CD8-positive, alpha-beta memory T cell (primary cell): ENCODE data around the gene RMP24.

ENCODE experiments used
- CTCF ChIA-PET: fragments of 350-600 bp; sonication (Branson Sonifier 250); formaldehyde crosslinking; loops from one replicate; lab custom pipeline; 2021; ENCODE audit warnings: antibody characterized with exemption; lab: Charles Lee
- POLR2A ChIA-PET: fragments of 350-600 bp; sonication (Branson Sonifier 250); formaldehyde crosslinking; loops from one replicate; lab custom pipeline; 2021; ENCODE audit warnings: antibody characterized with exemption; lab: Charles Lee
- DNase-seq, 5 donors: peaks; one replicate each; pipeline versions ENCODE4 v3.0.0 to v3.0.0-alpha.2; 2020 to 2022; ENCODE audit warnings: mixed read lengths in 1 of 5
- H3K27ac ChIP-seq: one replicate; pipeline ENCODE4 v1.7.0; 2013; ENCODE audit warnings: low read depth, mild to moderate bottlenecking, low read length, moderate library complexity
- H3K27me3 ChIP-seq: 2 replicates; pipeline ENCODE4 v1.7.0; 2013; ENCODE audit warnings: low read length, mild to moderate bottlenecking; ENCODE audit not compliant: insufficient read depth, poor library complexity, severe bottlenecking
- H3K36me3 ChIP-seq: 2 replicates; pipeline ENCODE4 v1.7.0; 2013; ENCODE audit warnings: mild to moderate bottlenecking, low read length, moderate library complexity; ENCODE audit not compliant: insufficient read depth
- H3K4me1 ChIP-seq: 2 replicates; pipeline ENCODE4 v1.7.0; 2013; ENCODE audit warnings: mild to moderate bottlenecking, low read length, moderate library complexity; ENCODE audit not compliant: insufficient read depth
- H3K4me3 ChIP-seq: 2 replicates; pipeline ENCODE4 v1.7.0; 2013; ENCODE audit warnings: mild to moderate bottlenecking, low read length
- H3K9me3 ChIP-seq: 2 replicates; pipeline ENCODE4 v1.7.0; 2013; ENCODE audit warnings: mild to moderate bottlenecking, low read length
- H3K27ac Mint-ChIP-seq, 8 donors: one replicate each; pipeline ENCODE4 v1.8.0; 2020 to 2021; ENCODE audit warnings: mixed read lengths in 8 of 8, mild to moderate bottlenecking in 6 of 8, inconsistent platforms in 3 of 8, moderate library complexity in 3 of 8
- H3K27me3 Mint-ChIP-seq, 2 donors: one replicate each; pipeline ENCODE4 v1.8.0; 2020 to 2021; ENCODE audit warnings: mixed read lengths in 2 of 2, mild to moderate bottlenecking in 1 of 2, moderate library complexity in 1 of 2
- H3K36me3 Mint-ChIP-seq, 3 donors: one replicate each; pipeline ENCODE4 v1.8.0; 2020 to 2021; ENCODE audit warnings: mixed read lengths in 3 of 3, inconsistent platforms in 1 of 3, mild to moderate bottlenecking in 1 of 3
- H3K4me1 Mint-ChIP-seq, 3 donors: one replicate each; pipeline ENCODE4 v1.8.0; 2020 to 2021; ENCODE audit warnings: mixed read lengths in 3 of 3, inconsistent platforms in 1 of 3, mild to moderate bottlenecking in 1 of 3
- H3K4me3 Mint-ChIP-seq, 7 donors: one replicate each; pipeline ENCODE4 v1.8.0; 2020 to 2021; ENCODE audit warnings: mixed read lengths in 7 of 7, mild to moderate bottlenecking in 6 of 7, moderate library complexity in 4 of 7, inconsistent platforms in 2 of 7
- H3K9me3 Mint-ChIP-seq, 5 donors: one replicate each; pipeline ENCODE4 v1.8.0; 2020 to 2022; ENCODE audit warnings: mixed read lengths in 5 of 5, mild to moderate bottlenecking in 3 of 5, moderate library complexity in 2 of 5, inconsistent platforms in 1 of 5

The RMP24 gene

GRCh38 chr18:35969676-35970075 is 2.8 kb upstream of the RMP24 start:
- Mint-ChIP-seq H3K9me3 (no peaks in the 10 kb centered on the region), H3K4me3 (peak overlapping the region in 5 of 7 donors; percentile 7 to 90 (median 56)), H3K4me1 (peaks cover 41 to 50% (median 49%) of the 10 kb centered on the region in 3 donors), H3K27ac (peak overlapping the region in 7 of 8 donors; percentile 21 to 99 (median 84)), H3K36me3 (peaks cover 5 to 26% (median 7%) of the 10 kb centered on the region in 3 donors), H3K27me3 (peaks cover 0 to 1% of the 10 kb centered on the region in 2 donors)
- Histone ChIP-seq H3K27ac (no peak overlapping the region), H3K9me3 (no peaks in the 10 kb centered on the region), H3K36me3 (no peaks in the 10 kb centered on the region), H3K4me1 (peaks cover 44% of the 10 kb centered on the region), H3K4me3 (peak overlapping the region; percentile 43), H3K27me3 (no peaks in the 10 kb centered on the region)
- CTCF ChIA-PET = no interaction called here
- POLR2A ChIA-PET = no interaction called here
- DNase-seq = no peak

GRCh38 chr18:35971661-35972196 is 750 bp upstream of the RMP24 start:
- H3K36me3 Mint-ChIP-seq = peaks cover 9 to 44% (median 9%) of the 10 kb centered on the region in 3 donors
- H3K9me3 Mint-ChIP-seq = no peaks in the 10 kb centered on the region
- Histone ChIP-seq H3K27ac (peak overlapping the region; percentile 82), H3K9me3 (no peaks in the 10 kb centered on the region), H3K4me1 (peaks cover 44% of the 10 kb centered on the region), H3K36me3 (peaks cover 13% of the 10 kb centered on the region), H3K4me3 (peak overlapping the region; percentile 78), H3K27me3 (no peaks in the 10 kb centered on the region)
- POLR2A ChIA-PET = interaction anchor here (0.6 to 2.0 kb wide), 10 partner anchors 90 to 857 kb away, joined by 3 to 13 read pairs (median 4); partner anchors contain the start of genes ELP2, INO80C, KIAA1328 and SLC39A6
- H3K4me3 Mint-ChIP-seq = peak overlapping the region; percentile 93 to 98 (median 96)
- peaks cover 0 to 1% of the 10 kb centered on the region in 2 donors for H3K27me3 Mint-ChIP-seq
- H3K27ac Mint-ChIP-seq = peak overlapping the region; percentile 92 to 99 (median 98)
- CTCF ChIA-PET = interaction anchor here (1.4 kb wide), 1 partner anchor 45 kb away, joined by 6 read pairs; no protein-coding TSS in a partner anchor
- DNase-seq = no peak
- H3K4me1 Mint-ChIP-seq = peaks cover 50 to 65% (median 65%) of the 10 kb centered on the region in 3 donors

- ChIA-PET POLR2A (interaction anchor here (1.0 to 2.0 kb wide), 2 partner anchors 476 to 733 kb away, joined by 3 to 8 read pairs; partner anchors contain the start of gene INO80C), CTCF (no interaction called here)
- Histone ChIP-seq H3K27me3 (no peaks in the 10 kb centered on the region), H3K9me3 (no peaks in the 10 kb centered on the region), H3K4me1 (peaks cover 39% of the 10 kb centered on the region), H3K36me3 (peaks cover 21% of the 10 kb centered on the region), H3K27ac (no peak overlapping the region), H3K4me3 (no peak overlapping the region)
- no peaks in the 10 kb centered on the region for H3K9me3 Mint-ChIP-seq
- no peak for DNase-seq
- H3K27ac Mint-ChIP-seq = peak overlapping the region; percentile 35 to 99 (median 96)
- peak overlapping the region; percentile 93 to 98 (median 96) for H3K4me3 Mint-ChIP-seq
- H3K36me3 Mint-ChIP-seq = peaks cover 21 to 60% (median 21%) of the 10 kb centered on the region in 3 donors
- peaks cover 0 to 1% of the 10 kb centered on the region in 2 donors for H3K27me3 Mint-ChIP-seq
- peaks cover 50 to 70% (median 67%) of the 10 kb centered on the region in 3 donors for H3K4me1 Mint-ChIP-seq
Observed at GRCh38 chr18:35973650-35974049, 1.2 kb downstream of the RMP24 start.

GRCh38 chr18:35974181-35974580 is 1.7 kb downstream of the RMP24 start:
- Histone ChIP-seq H3K27ac (no peak overlapping the region), H3K36me3 (peaks cover 24% of the 10 kb centered on the region), H3K9me3 (no peaks in the 10 kb centered on the region), H3K4me3 (no peak overlapping the region), H3K27me3 (no peaks in the 10 kb centered on the region), H3K4me1 (peaks cover 37% of the 10 kb centered on the region)
- peak overlapping the region; percentile 93 to 98 (median 96) for H3K4me3 Mint-ChIP-seq
- peaks cover 23 to 66% (median 24%) of the 10 kb centered on the region in 3 donors for H3K36me3 Mint-ChIP-seq
- H3K27me3 Mint-ChIP-seq = peaks cover 0 to 1% of the 10 kb centered on the region in 2 donors
- DNase-seq = no peak
- peak overlapping the region in 7 of 8 donors; percentile 81 to 99 (median 96) for H3K27ac Mint-ChIP-seq
- CTCF ChIA-PET = no interaction called here
- POLR2A ChIA-PET = no interaction called here
- H3K4me1 Mint-ChIP-seq = peaks cover 49 to 70% (median 63%) of the 10 kb centered on the region in 3 donors
- no peaks in the 10 kb centered on the region for H3K9me3 Mint-ChIP-seq

GRCh38 chr18:35979112-35979511 is 6.6 kb downstream of the RMP24 start:
- Mint-ChIP-seq H3K4me1 (peaks cover 17 to 35% (median 29%) of the 10 kb centered on the region in 3 donors), H3K4me3 (no peak overlapping the region), H3K36me3 (peaks cover 39 to 77% (median 46%) of the 10 kb centered on the region in 3 donors), H3K9me3 (no peaks in the 10 kb centered on the region), H3K27ac (no peak overlapping the region), H3K27me3 (no peaks in the 10 kb centered on the region)
- Histone ChIP-seq H3K4me3 (no peak overlapping the region), H3K9me3 (no peaks in the 10 kb centered on the region), H3K27ac (no peak overlapping the region), H3K36me3 (peaks cover 31% of the 10 kb centered on the region), H3K4me1 (peaks cover 4% of the 10 kb centered on the region), H3K27me3 (no peaks in the 10 kb centered on the region)
- DNase-seq = no peak
- ChIA-PET POLR2A (no interaction called here), CTCF (interaction anchor here (1.5 kb wide), 1 partner anchor 150 kb away, joined by 3 read pairs; the partner anchor contains the start of gene SLC39A6)

- Histone ChIP-seq H3K4me1 (no peaks in the 10 kb centered on the region), H3K9me3 (no peaks in the 10 kb centered on the region), H3K4me3 (no peak overlapping the region), H3K36me3 (peaks cover 18% of the 10 kb centered on the region), H3K27ac (no peak overlapping the region), H3K27me3 (no peaks in the 10 kb centered on the region)
- H3K27me3 Mint-ChIP-seq = no peaks in the 10 kb centered on the region
- H3K9me3 Mint-ChIP-seq = no peaks in the 10 kb centered on the region
- DNase-seq = no peak
- CTCF ChIA-PET = no interaction called here
- H3K4me1 Mint-ChIP-seq = peaks cover 4 to 9% (median 5%) of the 10 kb centered on the region in 3 donors
- peak overlapping the region in 1 of 8 donors; percentile 18 for H3K27ac Mint-ChIP-seq
- H3K36me3 Mint-ChIP-seq = peaks cover 33 to 65% (median 38%) of the 10 kb centered on the region in 3 donors
- no peak overlapping the region for H3K4me3 Mint-ChIP-seq
- POLR2A ChIA-PET = no interaction called here
Observed at GRCh38 chr18:35982409-35983114, 10.1 kb downstream of the RMP24 start.

- Mint-ChIP-seq H3K9me3 (no peaks in the 10 kb centered on the region), H3K27me3 (no peaks in the 10 kb centered on the region), H3K4me1 (peaks cover 0 to 4% (median 0%) of the 10 kb centered on the region in 3 donors), H3K36me3 (peaks cover 29 to 61% (median 34%) of the 10 kb centered on the region in 3 donors), H3K4me3 (no peak overlapping the region), H3K27ac (peak overlapping the region in 1 of 8 donors; percentile 48)
- Histone ChIP-seq H3K4me3 (no peak overlapping the region), H3K27me3 (no peaks in the 10 kb centered on the region), H3K36me3 (peaks cover 13% of the 10 kb centered on the region), H3K4me1 (no peaks in the 10 kb centered on the region), H3K27ac (no peak overlapping the region), H3K9me3 (no peaks in the 10 kb centered on the region)
- ChIA-PET CTCF (no interaction called here), POLR2A (no interaction called here)
- no peak for DNase-seq
Observed at GRCh38 chr18:35983147-35983546, 10.7 kb downstream of the RMP24 start.

GRCh38 chr18:35983818-35984217 is 11.3 kb downstream of the RMP24 start:
- Histone ChIP-seq H3K27me3 (no peaks in the 10 kb centered on the region), H3K36me3 (peaks cover 8% of the 10 kb centered on the region), H3K27ac (no peak overlapping the region), H3K4me1 (no peaks in the 10 kb centered on the region), H3K4me3 (no peak overlapping the region), H3K9me3 (no peaks in the 10 kb centered on the region)
- Mint-ChIP-seq H3K4me3 (no peak overlapping the region), H3K36me3 (peaks cover 25 to 60% (median 27%) of the 10 kb centered on the region in 3 donors), H3K4me1 (peaks cover 0 to 4% (median 0%) of the 10 kb centered on the region in 3 donors), H3K27ac (peak overlapping the region in 1 of 8 donors; percentile 1), H3K9me3 (no peaks in the 10 kb centered on the region), H3K27me3 (no peaks in the 10 kb centered on the region)
- DNase-seq = no peak
- ChIA-PET POLR2A (no interaction called here), CTCF (no interaction called here)
